NCI-H2171 treated with DMSO at 0.1 percent for 48 hours (cell line): Measurements from ENCODE around the gene ANKRD65.
"Not testable (repeated sequence)": the region's sequence is repeated elsewhere in the genome, so short reads cannot be mapped to it uniquely, and the experiment has no call there.

Experiments
- DNase-seq: peaks from one replicate; lab custom pipeline; 2025; lab: John Stamatoyannopoulos, UW

ANKRD65 gene

DNA sequence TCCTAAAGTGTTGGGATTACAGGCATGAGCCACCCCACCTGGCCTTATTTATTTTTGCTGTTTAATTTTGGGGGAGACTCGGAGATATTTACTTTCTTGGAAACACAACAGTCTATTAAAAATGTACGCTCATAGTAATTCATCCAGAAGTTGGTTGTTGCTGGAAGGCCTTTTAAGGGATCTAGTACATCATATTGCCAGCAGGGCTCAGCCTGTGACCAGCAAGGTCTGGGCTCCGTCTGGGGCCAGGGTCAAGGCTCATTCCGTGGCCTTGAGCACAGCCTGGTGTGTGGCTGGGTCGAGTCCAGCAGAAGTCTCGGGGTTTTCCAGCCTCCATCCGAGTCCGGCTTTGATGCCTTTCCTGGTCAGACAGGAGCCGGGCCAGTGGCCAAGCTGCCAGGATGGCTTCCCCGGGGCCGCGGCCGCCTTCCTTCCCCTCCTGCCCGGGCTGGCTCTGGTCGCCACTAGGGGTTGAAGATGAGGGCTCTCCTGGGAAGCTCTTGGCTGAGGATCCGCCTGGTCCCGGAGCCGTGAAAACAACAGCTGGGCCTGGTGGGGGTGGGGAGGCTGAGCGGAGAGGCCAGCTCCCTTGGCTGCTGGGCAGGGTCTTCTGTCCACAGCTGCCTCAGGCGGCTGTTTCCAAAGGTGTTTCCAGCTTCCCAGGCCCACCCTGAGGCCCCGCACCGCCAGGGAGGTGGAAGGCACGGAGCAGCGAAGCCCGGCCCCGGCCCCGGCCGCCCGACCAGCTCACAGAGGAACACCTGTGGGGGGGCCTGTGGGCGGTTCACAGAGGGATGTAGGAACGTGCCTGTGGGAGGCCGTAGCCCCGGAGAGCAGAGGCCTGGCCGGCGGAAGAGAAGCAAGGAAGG, 9.3 kb upstream of the ANKRD65 start:
- DNase-seq = peak; percentile 85

- DNase-seq = no peak
Observed at GRCh38 chr1:1429671-1430073, 8.6 kb upstream of the ANKRD65 start.

DNA sequence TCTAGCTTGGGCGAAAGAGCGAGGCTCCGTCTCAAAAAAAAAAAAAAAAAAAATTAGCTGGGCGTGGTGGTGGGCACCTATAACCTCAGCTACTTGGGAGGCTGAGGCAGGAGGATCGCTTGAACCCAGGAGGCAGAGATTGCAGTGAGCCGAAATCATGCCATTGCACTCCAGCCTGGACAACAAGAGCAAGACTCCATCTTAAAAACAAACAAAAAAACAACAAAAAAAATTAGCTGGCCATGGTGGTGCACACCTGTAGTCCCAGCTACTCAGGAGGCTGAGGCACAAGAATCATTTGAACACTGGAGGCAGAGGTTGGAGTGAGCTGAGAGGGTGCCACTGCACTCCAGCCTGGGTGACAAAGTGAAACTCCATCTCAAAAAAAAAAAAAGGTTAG, 7.9 kb upstream of the ANKRD65 start:
- not testable (repeated sequence) for DNase-seq

DNA sequence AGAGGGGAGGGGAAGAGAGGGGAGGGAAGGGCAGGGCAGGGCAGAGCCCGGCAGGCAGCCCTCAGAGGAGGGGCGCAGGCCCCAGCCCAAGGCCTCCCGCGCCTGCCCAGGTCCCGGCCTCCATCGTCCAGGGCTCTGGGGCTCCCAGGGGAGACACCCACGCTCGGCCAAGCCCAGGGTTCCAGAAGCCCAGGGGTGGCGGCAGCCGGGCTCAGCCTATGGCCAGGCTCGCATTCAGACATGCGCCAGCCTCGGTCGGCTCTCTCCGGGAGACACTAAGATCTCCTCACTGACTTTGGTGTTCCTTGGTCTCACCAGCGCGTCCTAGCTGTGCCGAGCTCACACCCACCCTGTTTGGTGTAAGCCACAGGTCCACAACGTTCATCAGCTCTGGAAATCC, 7.1 kb upstream of the ANKRD65 start:
- DNase-seq = no peak

DNA sequence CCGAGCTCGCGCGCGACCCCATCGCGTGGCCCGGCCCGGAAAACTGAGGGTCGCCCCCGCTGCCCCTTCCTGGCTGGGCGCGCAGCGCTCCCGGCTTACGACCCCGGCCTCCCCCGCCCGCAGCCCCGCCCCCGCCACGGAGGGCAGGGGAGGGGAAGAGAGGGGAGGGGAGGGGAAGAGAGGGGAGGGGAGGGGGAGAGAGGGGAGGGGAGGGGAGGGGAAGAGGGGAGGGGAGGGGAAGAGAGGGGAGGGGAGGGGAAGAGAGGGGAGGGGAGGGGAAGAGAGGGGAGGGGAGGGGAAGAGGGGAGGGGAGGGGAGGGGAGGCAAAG, 6.7 kb upstream of the ANKRD65 start:
- DNase-seq = no peak

DNA sequence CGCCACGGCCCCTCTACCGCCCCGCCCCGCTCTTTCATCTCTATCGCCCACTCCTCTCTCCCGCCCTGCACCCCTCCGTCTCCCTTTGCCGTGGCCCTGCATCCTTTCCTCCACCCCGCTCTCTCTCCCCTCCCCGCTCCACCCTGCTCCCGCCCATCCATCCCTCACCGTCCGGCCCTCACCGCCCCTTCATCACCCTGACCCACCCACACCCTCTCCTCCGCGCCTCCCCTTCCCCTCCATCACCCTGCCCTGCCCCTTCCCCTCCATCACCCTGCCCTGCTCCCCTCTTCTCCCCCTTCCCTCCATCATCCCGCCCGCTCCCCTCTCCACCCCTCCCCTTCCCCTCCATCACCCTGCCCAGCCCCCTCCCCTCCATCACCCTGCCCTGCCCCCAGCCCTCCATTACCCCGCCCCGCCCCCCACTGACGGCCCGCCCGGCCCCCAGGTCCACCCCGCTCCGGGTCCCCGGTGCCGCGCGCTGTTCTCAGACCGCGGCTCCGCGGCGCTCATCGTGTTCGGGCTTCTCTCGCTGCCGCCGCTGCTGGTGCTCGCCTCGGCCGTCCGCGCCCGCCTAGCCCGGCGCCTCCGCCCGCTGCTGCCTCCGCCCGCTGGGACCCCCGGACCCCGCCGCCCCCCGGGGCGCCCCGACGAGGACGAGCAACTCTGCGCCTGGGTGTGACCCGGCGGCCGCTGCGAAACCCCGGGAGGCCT, 6.2 kb upstream of the ANKRD65 start:
- DNase-seq = no peak

GRCh38 chr1:1426496-1427105, 5.5 kb upstream of the ANKRD65 start:
- DNase-seq = peak; percentile 77

DNA sequence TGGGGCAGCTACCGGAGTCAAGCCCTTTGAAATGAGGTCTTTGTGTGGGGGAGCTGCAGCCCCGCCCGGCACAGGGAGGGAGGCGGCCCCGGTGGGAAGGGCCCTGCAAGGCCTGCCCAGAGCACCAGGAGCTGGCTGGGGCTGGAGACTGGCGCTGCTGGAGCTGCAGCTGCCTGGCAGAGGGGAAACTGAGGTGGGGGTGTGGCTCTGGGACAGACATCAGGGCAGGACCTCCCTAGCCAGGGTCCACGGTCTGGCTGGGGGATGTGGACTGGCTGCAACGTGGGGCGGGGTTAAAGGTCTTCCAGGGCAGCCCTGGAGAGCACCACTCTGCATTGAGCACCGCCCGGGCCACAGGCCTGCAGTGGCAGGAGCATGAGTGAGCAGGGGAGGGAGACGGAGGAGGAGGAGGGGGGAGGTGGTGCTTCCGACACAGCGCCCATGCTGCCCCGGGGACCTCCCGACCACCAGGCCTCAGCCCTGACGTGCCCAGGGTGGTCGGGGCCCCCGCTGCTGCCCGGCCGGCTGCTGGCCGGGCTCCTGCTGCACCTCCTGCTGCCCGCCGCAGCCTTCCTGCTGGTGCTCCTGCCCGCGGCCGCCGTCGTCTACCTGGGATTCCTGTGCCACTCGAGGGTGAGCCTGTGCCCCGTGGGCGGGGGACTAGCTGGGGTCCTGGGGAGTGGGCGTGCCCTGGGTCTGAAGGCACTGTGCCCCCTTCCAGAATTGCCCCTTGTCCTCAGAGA, 4.8 kb upstream of the ANKRD65 start:
- no peak for DNase-seq

DNA sequence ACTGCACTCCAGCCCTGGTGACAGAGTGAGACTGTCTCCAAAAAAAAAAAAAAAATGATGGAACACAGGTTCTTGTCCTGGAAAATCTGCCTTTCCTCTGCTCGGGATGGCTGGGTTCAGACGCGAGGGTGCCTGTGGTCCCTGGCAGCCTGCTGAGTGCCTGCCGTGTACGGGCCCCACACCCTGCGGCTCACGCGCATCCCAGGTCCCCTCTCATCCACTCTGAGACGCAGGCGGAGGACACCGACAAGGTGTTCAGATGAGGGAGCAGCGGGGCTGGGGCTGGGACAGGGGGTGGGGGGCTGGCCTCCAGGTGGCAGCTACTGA, 4.3 kb upstream of the ANKRD65 start:
- DNase-seq = no peak

GRCh38 chr1:1424707-1425106, 3.6 kb upstream of the ANKRD65 start:
- no peak for DNase-seq

GRCh38 chr1:1423245-1423597, 2.1 kb upstream of the ANKRD65 start:
- DNase-seq = no peak

- no peak for DNase-seq
Observed at GRCh38 chr1:1422465-1423244, 1.6 kb upstream of the ANKRD65 start.

DNA sequence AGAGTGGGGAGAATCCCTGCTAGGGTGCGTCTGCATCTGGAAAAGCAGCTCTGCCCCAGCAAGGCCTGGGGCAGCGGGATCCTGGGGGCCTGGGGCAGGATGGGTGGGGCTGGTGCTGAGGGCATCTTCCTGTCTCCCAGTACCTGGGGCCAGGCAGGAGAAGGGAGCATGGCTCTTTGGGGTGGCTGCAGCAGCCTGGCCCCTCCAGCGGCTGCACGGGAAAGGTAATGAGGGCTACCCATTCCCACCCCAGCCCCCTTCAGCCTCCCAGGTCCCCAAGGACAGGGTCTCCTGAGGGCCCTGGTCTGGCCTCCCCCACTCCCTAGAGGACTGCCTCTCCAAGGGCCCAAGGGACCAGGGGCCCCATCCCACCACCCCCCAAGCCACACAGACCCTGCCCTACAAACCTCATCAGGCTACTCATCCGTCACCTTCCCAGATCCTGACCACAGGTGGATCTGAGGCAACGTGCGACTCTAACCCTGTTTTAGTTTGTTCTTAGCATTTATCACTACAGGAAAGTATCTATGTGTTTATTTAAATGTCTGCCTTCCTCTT, 910 bp upstream of the ANKRD65 start:
- DNase-seq = no peak

- no peak for DNase-seq
Observed at GRCh38 chr1:1420654-1421141, 378 bp downstream of the ANKRD65 start.

- no peak for DNase-seq
Observed at GRCh38 chr1:1419813-1420653, 1.0 kb downstream of the ANKRD65 start.

DNA sequence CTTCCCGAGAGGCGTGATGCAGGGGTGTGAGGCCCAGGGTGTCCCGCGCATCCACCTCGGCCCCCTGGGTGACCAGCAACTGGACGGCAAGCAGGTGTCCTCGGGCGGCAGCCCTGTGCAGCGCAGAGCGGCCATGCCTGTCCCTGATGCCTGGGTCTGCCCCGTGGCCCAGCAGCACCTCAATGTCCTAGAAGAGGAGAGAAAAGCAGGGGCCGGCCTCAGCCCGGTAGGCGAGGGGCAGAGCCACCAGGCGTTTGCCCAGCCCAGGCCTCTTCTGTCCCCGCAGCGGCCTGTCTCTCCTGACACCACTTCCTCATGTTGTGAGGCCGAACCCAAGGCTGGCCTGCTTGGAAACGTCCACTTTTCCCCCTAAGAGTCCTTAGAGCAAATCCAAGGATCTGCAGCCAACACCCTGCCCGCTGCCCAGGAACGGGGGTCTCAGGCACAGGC, 1.7 kb downstream of the ANKRD65 start:
- no peak for DNase-seq

- DNase-seq = no peak
Observed at GRCh38 chr1:1418464-1419362, 2.4 kb downstream of the ANKRD65 start.

DNA sequence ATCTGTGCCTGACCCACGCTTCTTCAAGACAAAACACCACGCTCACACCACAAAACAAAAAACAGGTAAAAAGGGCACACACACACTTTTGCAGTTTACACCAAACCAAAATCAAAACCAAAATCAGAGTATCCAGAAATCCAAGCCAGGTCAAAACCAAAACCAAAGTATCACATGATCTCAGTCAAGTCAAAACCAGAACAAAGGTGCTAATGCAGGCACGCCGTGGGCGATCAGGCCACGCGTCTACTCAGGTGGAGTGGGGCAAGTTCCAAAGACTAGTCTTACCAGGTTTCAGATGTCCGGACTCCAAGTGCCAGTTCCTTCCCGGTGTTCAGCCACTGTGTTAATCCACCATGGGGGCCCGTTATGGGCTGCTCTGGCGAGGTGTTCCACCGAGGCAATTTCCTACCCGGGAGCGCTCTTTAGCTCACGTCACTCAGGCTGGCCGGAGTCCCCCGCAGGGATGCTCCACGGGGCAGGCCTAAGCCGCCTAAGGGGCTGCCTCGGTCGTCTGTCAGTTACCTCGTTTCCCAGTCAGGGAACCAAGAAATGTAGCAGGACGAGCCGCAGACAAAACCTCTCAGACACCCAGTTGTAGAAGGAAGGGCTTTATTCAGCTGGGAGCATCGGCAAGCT, 3.1 kb downstream of the ANKRD65 start:
- DNase-seq = not testable (repeated sequence)

- not testable (repeated sequence) for DNase-seq
Observed at GRCh38 chr1:1417396-1417795, 3.7 kb downstream of the ANKRD65 start.
